Mesenchymal stem cell (in vitro differentiated cells and primary cell): ENCODE measurements around the gene SSNA1.

Source experiments
- DNase-seq: peaks from one replicate; pipeline ENCODE4 v3.0.0-alpha.2; 2013
- H2AFZ ChIP-seq: one replicate; pipeline ENCODE4 v1.6.1; 2013; ENCODE audit warnings: low read depth, mild to moderate bottlenecking, control low read depth, inconsistent platforms, low read length, moderate library complexity
- H2AK5ac ChIP-seq: 2 replicates; pipeline ENCODE4 v1.6.1; 2013; ENCODE audit warnings: low read length, moderate library complexity, mild to moderate bottlenecking, inconsistent platforms; ENCODE audit not compliant: severe bottlenecking
- H2BK120ac ChIP-seq: one replicate; pipeline ENCODE4 v1.6.1; 2013; ENCODE audit warnings: low read depth, mild to moderate bottlenecking, inconsistent platforms, low read length, moderate library complexity
- H2BK12ac ChIP-seq, 2 experiments: one replicate each; pipeline ENCODE4 v1.6.1; 2013; ENCODE audit warnings: inconsistent platforms in 2 of 2, low read length in 2 of 2, mild to moderate bottlenecking in 2 of 2, moderate library complexity in 2 of 2, control low read depth in 1 of 2
- H2BK15ac ChIP-seq: one replicate; pipeline ENCODE4 v1.6.1; 2013; ENCODE audit warnings: mild to moderate bottlenecking, low read depth, inconsistent platforms; ENCODE audit not compliant: poor library complexity, severe bottlenecking
- H2BK5ac ChIP-seq: 2 replicates; pipeline ENCODE4 v1.6.1; 2013; ENCODE audit warnings: low read depth, mild to moderate bottlenecking, low read length, control low read depth, inconsistent platforms; ENCODE audit not compliant: poor library complexity, severe bottlenecking
- H3K14ac ChIP-seq, 2 experiments: one replicate each; pipeline ENCODE4 v1.6.1; 2013; ENCODE audit warnings: inconsistent platforms in 2 of 2, low read length in 2 of 2, control low read depth in 1 of 2, mild to moderate bottlenecking in 1 of 2, moderate library complexity in 1 of 2
- H3K18ac ChIP-seq, 2 experiments: one replicate each; pipeline ENCODE4 v1.6.1; 2013; ENCODE audit warnings: inconsistent platforms in 2 of 2, low read length in 2 of 2, control low read depth in 1 of 2, low read depth in 1 of 2, mild to moderate bottlenecking in 1 of 2
- H3K23ac ChIP-seq, 2 experiments: one replicate each; pipeline ENCODE4 v1.6.1; 2013; ENCODE audit warnings: inconsistent platforms in 2 of 2, low read length in 2 of 2, mild to moderate bottlenecking in 2 of 2, moderate library complexity in 2 of 2, control low read depth in 1 of 2
- H3K27ac ChIP-seq: 2 replicates; pipeline ENCODE4 v1.5.1; 2013; ENCODE audit warnings: mild to moderate bottlenecking, moderate library complexity, low read length, control low read depth, inconsistent platforms; ENCODE audit not compliant: poor library complexity, severe bottlenecking
- H3K27me3 ChIP-seq, 2 experiments: 2 replicates each; pipeline versions ENCODE4 v1.6.1 to v1.7.0; 2013; ENCODE audit warnings: low read length in 2 of 2, mild to moderate bottlenecking in 2 of 2, moderate library complexity in 2 of 2, control low read depth in 1 of 2, inconsistent platforms in 1 of 2; ENCODE audit not compliant: control insufficient read depth in 1 of 2, insufficient read depth in 1 of 2
- H3K36me3 ChIP-seq, 2 experiments: 2 replicates each; pipeline versions ENCODE4 v1.6.1 to v1.7.0; 2013; ENCODE audit warnings: low read length in 2 of 2, control low read depth in 1 of 2, inconsistent platforms in 1 of 2, low read depth in 1 of 2, mild to moderate bottlenecking in 1 of 2; ENCODE audit not compliant: insufficient read depth in 2 of 2, control insufficient read depth in 1 of 2
- H3K4ac ChIP-seq, 2 experiments: one replicate each; pipeline ENCODE4 v1.6.1; 2013; ENCODE audit warnings: inconsistent platforms in 2 of 2, low read length in 2 of 2, mild to moderate bottlenecking in 2 of 2, moderate library complexity in 2 of 2, control low read depth in 1 of 2, low read depth in 1 of 2
- H3K4me1 ChIP-seq: 2 replicates; pipeline ENCODE4 v1.6.1; 2013; ENCODE audit warnings: low read depth, low read length, control low read depth; ENCODE audit not compliant: control insufficient read depth, insufficient read depth
- H3K4me2 ChIP-seq: 2 replicates; pipeline ENCODE4 v1.6.1; 2013; ENCODE audit warnings: low read length, mild to moderate bottlenecking, inconsistent platforms; ENCODE audit not compliant: poor library complexity, severe bottlenecking
- H3K4me3 ChIP-seq, 2 experiments: 2 replicates each; pipeline versions ENCODE4 v1.5.1 to v1.7.0; 2013; ENCODE audit warnings: low read length in 2 of 2, mild to moderate bottlenecking in 2 of 2, control low read depth in 1 of 2, low read depth in 1 of 2; ENCODE audit not compliant: insufficient read depth in 1 of 2
- H3K79me1 ChIP-seq: replicated peaks from 2 replicates; pipeline ENCODE4 v1.6.1; 2013; ENCODE audit warnings: mild to moderate bottlenecking, control low read depth, low read length, inconsistent platforms; ENCODE audit not compliant: poor library complexity, severe bottlenecking
- H3K9ac ChIP-seq: 2 replicates; pipeline ENCODE4 v1.7.0; 2013; ENCODE audit warnings: mild to moderate bottlenecking, low read length, moderate library complexity
- H3K9me3 ChIP-seq: 2 replicates; pipeline ENCODE4 v1.7.0; 2013; ENCODE audit warnings: mild to moderate bottlenecking, low read length; ENCODE audit not compliant: control insufficient read depth
- H4K8ac ChIP-seq: one replicate; pipeline ENCODE4 v1.6.1; 2013; ENCODE audit warnings: inconsistent platforms, mild to moderate bottlenecking, low read length, moderate library complexity
- H4K91ac ChIP-seq: one replicate; pipeline ENCODE4 v1.6.1; 2013; ENCODE audit warnings: mild to moderate bottlenecking, low read length, inconsistent platforms
- WGBS: methylation state at CpG from one replicate; pipeline ENCODE4 v1.1.7; 2013; ENCODE audit warnings: mixed read lengths; 5-methylcytosine and 5-hydroxymethylcytosine counted together

SSNA1 gene

GRCh38 chr9:137156567-137157375 lies 31.7 kb upstream of the SSNA1 start:
- H4K91ac ChIP-seq, result no peak overlapping the region
- no peaks in the 10 kb centered on the region for H3K79me1 ChIP-seq
- no peak overlapping the region for H3K14ac ChIP-seq
- H3K4me2 ChIP-seq, result peak overlapping the region; percentile 50
- no peak overlapping the region for H2AK5ac ChIP-seq
- no peak overlapping the region for H2BK15ac ChIP-seq
- no peak overlapping the region for H2BK12ac ChIP-seq
- no peak overlapping the region for H3K23ac ChIP-seq
- H3K27me3 ChIP-seq, result peaks cover 61 to 66% of the 10 kb centered on the region in 2 experiments
- no peak overlapping the region for H3K18ac ChIP-seq
- peaks cover 10% of the 10 kb centered on the region for H3K4me1 ChIP-seq
- H3K27ac ChIP-seq, result no peak overlapping the region
- H2BK120ac ChIP-seq, result no peak overlapping the region
- peak; percentile 33 for DNase-seq
- H3K4ac ChIP-seq, result no peak overlapping the region
- H4K8ac ChIP-seq, result no peak overlapping the region
- 12% methylated on average over 61 of the region's 65 CpGs for WGBS
- peak overlapping the region in 1 of 2 experiments; percentile 68 for H3K4me3 ChIP-seq
- H2BK5ac ChIP-seq, result no peak overlapping the region
- H3K9ac ChIP-seq, result peak overlapping the region; percentile 15
- H3K36me3 ChIP-seq, result peaks cover 0 to 4% of the 10 kb centered on the region in 2 experiments
- no peak overlapping the region for H2AFZ ChIP-seq
- H3K9me3 ChIP-seq, result no peaks in the 10 kb centered on the region

- Histone ChIP-seq H2BK120ac (no peak overlapping the region), H3K4me3 (no peak overlapping the region), H3K4ac (no peak overlapping the region), H3K36me3 (peaks cover 0 to 4% of the 10 kb centered on the region in 2 experiments), H2AK5ac (no peak overlapping the region), H2AFZ (no peak overlapping the region), H3K27me3 (peaks cover 70 to 77% of the 10 kb centered on the region in 2 experiments), H3K18ac (no peak overlapping the region), H4K8ac (no peak overlapping the region), H2BK5ac (no peak overlapping the region), H3K4me2 (no peak overlapping the region), H2BK12ac (no peak overlapping the region), H3K14ac (no peak overlapping the region), H3K9me3 (no peaks in the 10 kb centered on the region), H4K91ac (no peak overlapping the region), H3K79me1 (no peaks in the 10 kb centered on the region), H3K4me1 (peaks cover 21% of the 10 kb centered on the region), H3K9ac (no peak overlapping the region), H3K23ac (no peak overlapping the region), H2BK15ac (no peak overlapping the region), H3K27ac (no peak overlapping the region)
- no peak for DNase-seq
- 80% methylated on average over 18 of the region's 19 CpGs for whole genome bisulfite sequencing
Measured at GRCh38 chr9:137157618-137158415, 30.7 kb upstream of the SSNA1 start.

- Histone ChIP-seq H3K79me1 (no peaks in the 10 kb centered on the region), H3K9me3 (no peaks in the 10 kb centered on the region), H4K91ac (no peak overlapping the region), H2BK5ac (no peak overlapping the region), H4K8ac (no peak overlapping the region), H3K14ac (no peak overlapping the region), H2AFZ (no peak overlapping the region), H3K18ac (no peak overlapping the region), H3K27ac (no peak overlapping the region), H3K36me3 (peaks cover 0 to 4% of the 10 kb centered on the region in 2 experiments), H2BK12ac (no peak overlapping the region), H2BK15ac (no peak overlapping the region), H3K9ac (no peak overlapping the region), H3K4ac (no peak overlapping the region), H2BK120ac (no peak overlapping the region), H3K4me1 (peaks cover 27% of the 10 kb centered on the region), H3K4me2 (no peak overlapping the region), H3K4me3 (no peak overlapping the region), H2AK5ac (no peak overlapping the region), H3K27me3 (peaks cover 77 to 85% of the 10 kb centered on the region in 2 experiments), H3K23ac (no peak overlapping the region)
- DNase-seq, result no peak
- 45% methylated on average over 2 of the region's 4 CpGs for WGBS
Measured at GRCh38 chr9:137158625-137159024, 29.9 kb upstream of the SSNA1 start.
